A673 (cell line): ENCODE measurements around the gene PAF1. TPM values are rescaled to one million over a fixed set of nuclear protein-coding genes. Genes with fewer than 3 reads are reported as not detected.
"Not testable (repeated sequence)": the region's sequence is repeated elsewhere in the genome, so short reads cannot be mapped to it uniquely, and the experiment has no call there.

Experiments used
- BruUV-seq: library from RNA; stranded (reverse); fragments of 400-500 nt; replicated peaks from 2 replicates; lab custom pipeline; 2021; lab: Mats Ljungman, UMichigan
- CTCF ChIA-PET: fragments of 300-600 bp; sonication (Branson Sonifier 250); formaldehyde crosslinking; loops from one replicate; lab custom pipeline; 2022; ENCODE audit warnings: antibody characterized with exemption; lab: Charles Lee
- POLR2A ChIA-PET: fragments of 300-600 bp; sonication (Branson Sonifier 250); formaldehyde crosslinking; loops from one replicate; lab custom pipeline; 2022; ENCODE audit warnings: antibody characterized with exemption; ENCODE audit not compliant: low non-redundant PET; lab: Charles Lee
- DNase-seq: peaks from one replicate; pipeline ENCODE4 v3.0.0-alpha.2; 2015; ENCODE audit warnings: low spot score
- H3K27ac ChIP-seq: fragments of 200-600 bp; sonication (generic); 2 replicates; pipeline ENCODE4 v1.5.1; 2016; ENCODE audit warnings: mixed run types, low read depth, mild to moderate bottlenecking, mixed read lengths, antibody characterized with exemption, low read length; ENCODE audit not compliant: poor library complexity, severe bottlenecking
- H3K27me3 ChIP-seq: fragments of 200-600 bp; sonication (generic); replicated peaks from 2 replicates; pipeline ENCODE4 v1.6.1; 2017; ENCODE audit warnings: mixed run types, low read depth, mild to moderate bottlenecking, mixed read lengths, antibody characterized with exemption, low read length; ENCODE audit not compliant: insufficient read depth, poor library complexity
- H3K36me3 ChIP-seq: fragments of 200-600 bp; sonication (generic); 2 replicates; pipeline ENCODE4 v1.6.1; 2016; ENCODE audit warnings: mixed run types, mild to moderate bottlenecking, mixed read lengths, antibody characterized with exemption, low read length; ENCODE audit not compliant: insufficient read depth, poor library complexity, severe bottlenecking
- H3K4me1 ChIP-seq: fragments of 200-600 bp; sonication (generic); 2 replicates; pipeline ENCODE4 v1.6.1; 2017; ENCODE audit warnings: mixed run types, mild to moderate bottlenecking, mixed read lengths, antibody characterized with exemption, low read length; ENCODE audit not compliant: insufficient read depth, poor library complexity, severe bottlenecking
- H3K4me3 ChIP-seq: fragments of 200-600 bp; sonication (generic); 2 replicates; pipeline ENCODE4 v1.5.1; 2016; ENCODE audit warnings: low read depth, mixed run types, mild to moderate bottlenecking, mixed read lengths, low read length; ENCODE audit not compliant: poor library complexity, severe bottlenecking
- H3K9me3 ChIP-seq: fragments of 200-600 bp; sonication (generic); 2 replicates; pipeline ENCODE4 v1.6.1; 2016; ENCODE audit warnings: mixed run types, low read depth, mild to moderate bottlenecking, mixed read lengths, antibody characterized with exemption, low read length; ENCODE audit not compliant: poor library complexity, severe bottlenecking
- CTCF ChIP-seq: fragments of 300-800, 200-600 bp; sonication (generic); conservative IDR thresholded peaks from 2 replicates; pipeline ENCODE4 v1.5.1; 2017; ENCODE audit warnings: low read depth, mild to moderate bottlenecking, antibody characterized with exemption, low read length, moderate library complexity, mixed read lengths
- EZH2 ChIP-seq: fragments of 200-600 bp; sonication (generic); IDR thresholded peaks from 2 replicates; pipeline ENCODE4 v1.6.1; 2017; ENCODE audit warnings: borderline replicate concordance, low read depth, mild to moderate bottlenecking, mixed read lengths, antibody characterized with exemption, low read length; ENCODE audit not compliant: poor library complexity, severe bottlenecking
- intact Hi-C: fragments of 100-400 bp; cut with micrococcal nuclease; formaldehyde crosslinking; loops from one replicate; pipeline ENCODE4 v1.10.0; 2022; ENCODE audit not compliant: unreplicated experiment
- total RNA-seq: library from RNA; stranded (reverse); gene quantifications from 2 replicates; pipeline ENCODE4 v1.2.3, GENCODE V29; 2021

PAF1 gene
- total RNA-seq, 1 experiment from 2014 or later = 70.2 TPM

DNA sequence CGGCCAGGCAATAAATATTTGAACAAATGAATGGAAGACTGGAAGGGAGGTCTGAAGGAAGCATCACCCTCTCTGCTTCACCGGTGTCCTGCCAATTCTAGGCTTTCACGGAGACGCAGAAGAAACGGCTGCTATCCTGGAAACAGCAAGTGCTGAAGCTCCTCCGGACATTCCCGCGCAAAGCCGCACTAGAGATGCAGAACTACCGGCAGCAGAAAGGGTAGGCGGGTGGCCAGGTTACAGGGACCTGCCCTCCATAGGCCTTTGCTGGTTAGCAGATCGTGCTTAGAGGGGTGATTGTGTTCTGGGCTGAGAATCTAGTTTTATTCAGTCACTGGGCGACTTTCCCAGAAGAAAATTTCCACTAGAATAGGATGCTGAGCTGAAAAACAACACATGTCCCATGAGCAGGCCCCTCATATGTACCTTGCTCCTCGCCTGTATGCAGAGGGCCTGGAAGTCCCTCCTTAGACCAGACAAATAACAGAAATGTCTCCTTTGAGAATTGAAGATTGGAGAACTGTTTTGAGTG, 11.0 kb downstream of the PAF1 start:
- H3K9me3 ChIP-seq = no peaks in the 10 kb centered on the region
- no TSS peak for BruUV-seq
- POLR2A ChIA-PET = no interaction called here
- intact Hi-C loops = no loop called here
- CTCF ChIA-PET = no interaction called here
- no peak overlapping the region for H3K4me3 ChIP-seq
- TF ChIP-seq EZH2 (no peak), CTCF (no peak)
- H3K27ac ChIP-seq = no peak overlapping the region
- H3K4me1 ChIP-seq = no peaks in the 10 kb centered on the region
- no peak for DNase-seq
- H3K27me3 ChIP-seq = no peaks in the 10 kb centered on the region
- H3K36me3 ChIP-seq = peaks cover 83% of the 10 kb centered on the region

GRCh38 chr19:39379366-39379765, 11.5 kb downstream of the PAF1 start:
- DNase-seq, BruUV-seq, H3K27ac ChIP-seq, H3K4me3 ChIP-seq, intact Hi-C loops, H3K9me3 ChIP-seq, H3K27me3 ChIP-seq, CTCF ChIA-PET, H3K4me1 ChIP-seq, POLR2A ChIA-PET: not testable (repeated sequence)
- H3K36me3 ChIP-seq = peaks cover 77% of the 10 kb centered on the region

GRCh38 chr19:39377373-39378362, 13.2 kb downstream of the PAF1 start:
- POLR2A ChIA-PET = no interaction called here
- Histone ChIP-seq H3K36me3 (peaks cover 68% of the 10 kb centered on the region), H3K4me3 (no peak overlapping the region), H3K9me3 (no peaks in the 10 kb centered on the region), H3K27ac (no peak overlapping the region), H3K27me3 (no peaks in the 10 kb centered on the region), H3K4me1 (peaks cover 1% of the 10 kb centered on the region)
- no peak for TF ChIP-seq CTCF
- no peak for TF ChIP-seq EZH2
- CTCF ChIA-PET = no interaction called here
- no TSS peak for BruUV-seq
- no peak for DNase-seq
- intact Hi-C loops = no loop called here
